Spleen (tissue), 11 donors: Measurements from ENCODE around the gene SRSF9. TPM values are rescaled to one million over a fixed set of nuclear protein-coding genes. Genes with fewer than 3 reads are reported as not detected.

ENCODE experiments used
- DNase-seq: peaks from one replicate; pipeline ENCODE4 v3.0.0-alpha.2; 2020
- H3K27ac ChIP-seq, 8 donors: fragments of 200-600 bp; sonication (generic) in 7 of 8; 1 replicate in 4 of 8; 2 replicates in 4 of 8; pipeline versions ENCODE4 v1.5.0 to v1.8.0; 2016 to 2021; ENCODE audit warnings: inconsistent platforms in 4 of 8, mild to moderate bottlenecking in 4 of 8, moderate library complexity in 1 of 8
- H3K27me3 ChIP-seq, 7 donors: fragments of 200-600 bp; sonication (generic) in 6 of 7; replicated peaks in 1 of 7; 1 replicate in 4 of 7; 2 replicates in 3 of 7; pipeline versions ENCODE4 v1.5.0 to v1.8.0; 2016 to 2021; ENCODE audit warnings: inconsistent platforms in 3 of 7, mild to moderate bottlenecking in 1 of 7
- H3K36me3 ChIP-seq, 6 donors: fragments of 200-600 bp; sonication (generic) in 5 of 6; 1 replicate in 4 of 6; 2 replicates in 2 of 6; pipeline versions ENCODE4 v1.5.0 to v1.8.0; 2016 to 2021; ENCODE audit warnings: inconsistent platforms in 2 of 6
- H3K4me1 ChIP-seq, 6 donors: fragments of 200-600 bp; sonication (generic) in 5 of 6; 1 replicate in 3 of 6; 2 replicates in 3 of 6; pipeline versions ENCODE4 v1.5.0 to v1.8.0; 2016 to 2021; ENCODE audit warnings: inconsistent platforms in 3 of 6
- H3K4me3 ChIP-seq, 8 donors: fragments of 200-600 bp; sonication (generic) in 7 of 8; 1 replicate in 4 of 8; 2 replicates in 4 of 8; pipeline versions ENCODE4 v1.5.0 to v1.8.0; 2016 to 2021; ENCODE audit warnings: inconsistent platforms in 4 of 8, mild to moderate bottlenecking in 4 of 8, moderate library complexity in 2 of 8
- H3K9me3 ChIP-seq, 8 donors: fragments of 200-600 bp; sonication (generic) in 7 of 8; 1 replicate in 4 of 8; 2 replicates in 4 of 8; pipeline versions ENCODE4 v1.5.0 to v1.8.0; 2016 to 2021; ENCODE audit warnings: inconsistent platforms in 4 of 8
- POLR2A ChIP-seq, 3 donors: fragments of 450-650 bp; IDR thresholded peaks; one replicate each; pipeline ENCODE4 v1.5.1; 2017; ENCODE audit warnings: antibody characterized with exemption in 3 of 3, mild to moderate bottlenecking in 1 of 3
- POLR2AphosphoS5 ChIP-seq, 3 donors: sonication (generic); formaldehyde crosslinking; IDR thresholded peaks; one replicate each; pipeline ENCODE4 v1.5.1; 2017; ENCODE audit warnings: antibody characterized with exemption in 3 of 3
- WGBS, 5 donors: extraction: QIAGEN DNeasy Blood & Tissue Kit in 3 of 5; methylation state at CpG; one replicate each; pipeline versions ENCODE4 v1.1.5 to v1.1.7; 2013 to 2018; 5-methylcytosine and 5-hydroxymethylcytosine counted together
- intact Hi-C: fragments of 100-400 bp; cut with DNase I; formaldehyde crosslinking; loops from one replicate; pipeline ENCODE4 v1.15.0; 2023; ENCODE audit warnings: low total_unique reads
- polyA plus RNA-seq, 3 donors: library from polyadenylated mRNA; stranded (reverse); fragments of 200-250 nt; gene quantifications; one replicate each; pipeline ENCODE4 v1.2.1, GENCODE V29; 2013
- total RNA-seq, 7 donors: library from RNA; depleted of rRNA in 3 of 7; stranded (reverse); fragments of >200 nt in 3 of 7; fragmentation: NEBNext Ultra II Directional in 4 of 7; extraction: Animal tissue kit (Norgen Biotek cat#: 25700) in 4 of 7; gene quantifications; one replicate each; pipeline versions ENCODE4 v1.1.0 to v1.2.1, GENCODE V29; 2016 to 2021
- TF ChIP-seq, protein P1 (sequence below), 11 experiments: fragments of 200-600 bp in 7 of 11; fragments of 450-650 bp in 4 of 11; sonication (generic) in 4 of 11; IDR thresholded peaks in 8 of 11; conservative IDR thresholded peaks in 3 of 11; 1 replicate in 7 of 11; 2 replicates in 4 of 11; pipeline versions ENCODE4 v1.4.0 to v1.8.0; 2016 to 2021; ENCODE audit warnings: antibody characterized with exemption in 11 of 11, inconsistent platforms in 4 of 11, mild to moderate bottlenecking in 1 of 11
- donor health status: healthy with polysubstance abuse.
- donor health status: DM: no; HTN: no; CAD: no; lungs with moderate emphysema.
- donor health status: DM: no; HTN: no; CAD: no.
- donor health status: Bipolar disorder and iron deficiency.
- donor health status: healthy.
- donor health status: DM: no; HTN: no; CAD: no.
- donor health status: DM: yes; HTN: yes; CAD: no.

The SRSF9 gene
- total and polyA plus RNA-seq, 10 donors: 107 to 166 (median 143) TPM

DNA sequence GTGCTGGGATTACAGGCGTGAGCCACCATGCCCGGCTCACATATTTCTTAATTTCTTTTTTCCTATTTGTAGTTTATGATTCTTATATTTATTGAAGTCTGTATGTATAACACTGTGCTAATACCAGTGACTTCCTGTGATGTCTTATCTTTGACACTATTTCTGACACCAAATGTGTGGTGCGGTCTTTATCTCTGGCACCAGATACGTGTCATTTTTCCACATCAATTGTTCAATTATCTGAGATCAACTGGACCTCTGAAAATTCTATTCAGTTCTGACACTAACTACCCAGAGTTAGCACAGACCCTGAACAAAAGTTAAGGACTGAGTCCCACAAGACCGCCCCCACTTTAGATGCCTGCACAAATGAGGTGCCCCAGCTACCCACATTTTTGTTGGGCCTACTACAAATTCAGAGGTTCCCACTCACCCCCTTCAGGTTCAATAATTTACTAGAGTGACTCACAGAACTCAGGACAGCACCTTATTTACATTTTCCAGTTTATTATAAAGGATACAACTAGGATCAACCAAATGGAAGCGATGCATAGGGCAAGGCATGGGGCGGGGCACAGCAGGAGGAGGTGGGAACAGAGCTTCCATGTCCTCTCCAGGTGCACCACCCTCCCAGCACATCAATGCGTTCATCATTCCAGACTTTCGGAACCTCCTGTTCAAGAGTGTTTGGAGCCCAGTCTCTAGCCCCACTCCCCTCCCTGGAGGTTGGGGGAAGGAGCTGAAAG, 11.6 kb upstream of the SRSF9 start:
- Histone ChIP-seq H3K36me3 (peaks cover 0 to 10% (median 0%) of the 10 kb centered on the region in 6 donors), H3K4me1 (peaks cover 0 to 26% (median under 1%) of the 10 kb centered on the region in 6 donors), H3K9me3 (no peaks in the 10 kb centered on the region), H3K27ac (peak overlapping the region in 5 of 8 donors; percentile 22 to 72 (median 62)), H3K27me3 (no peaks in the 10 kb centered on the region), H3K4me3 (no peak overlapping the region)
- TF ChIP-seq POLR2A (IDR thresholded peaks at IDR 0.05): no peak
- TF ChIP-seq POLR2AphosphoS5 (IDR thresholded peaks at IDR 0.05): no peak
- TF ChIP-seq, protein P1, sequence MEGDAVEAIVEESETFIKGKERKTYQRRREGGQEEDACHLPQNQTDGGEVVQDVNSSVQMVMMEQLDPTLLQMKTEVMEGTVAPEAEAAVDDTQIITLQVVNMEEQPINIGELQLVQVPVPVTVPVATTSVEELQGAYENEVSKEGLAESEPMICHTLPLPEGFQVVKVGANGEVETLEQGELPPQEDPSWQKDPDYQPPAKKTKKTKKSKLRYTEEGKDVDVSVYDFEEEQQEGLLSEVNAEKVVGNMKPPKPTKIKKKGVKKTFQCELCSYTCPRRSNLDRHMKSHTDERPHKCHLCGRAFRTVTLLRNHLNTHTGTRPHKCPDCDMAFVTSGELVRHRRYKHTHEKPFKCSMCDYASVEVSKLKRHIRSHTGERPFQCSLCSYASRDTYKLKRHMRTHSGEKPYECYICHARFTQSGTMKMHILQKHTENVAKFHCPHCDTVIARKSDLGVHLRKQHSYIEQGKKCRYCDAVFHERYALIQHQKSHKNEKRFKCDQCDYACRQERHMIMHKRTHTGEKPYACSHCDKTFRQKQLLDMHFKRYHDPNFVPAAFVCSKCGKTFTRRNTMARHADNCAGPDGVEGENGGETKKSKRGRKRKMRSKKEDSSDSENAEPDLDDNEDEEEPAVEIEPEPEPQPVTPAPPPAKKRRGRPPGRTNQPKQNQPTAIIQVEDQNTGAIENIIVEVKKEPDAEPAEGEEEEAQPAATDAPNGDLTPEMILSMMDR (IDR thresholded peaks at IDR 0.05 in 8 of 11, conservative IDR thresholded peaks at IDR 0.05 in 3 of 11): no peak
- intact Hi-C loops: no loop called here
- no peak for DNase-seq
- 86 to 95% (median 91%) methylated on average over 9 of the region's 9 CpGs for WGBS, 5 donors

DNA sequence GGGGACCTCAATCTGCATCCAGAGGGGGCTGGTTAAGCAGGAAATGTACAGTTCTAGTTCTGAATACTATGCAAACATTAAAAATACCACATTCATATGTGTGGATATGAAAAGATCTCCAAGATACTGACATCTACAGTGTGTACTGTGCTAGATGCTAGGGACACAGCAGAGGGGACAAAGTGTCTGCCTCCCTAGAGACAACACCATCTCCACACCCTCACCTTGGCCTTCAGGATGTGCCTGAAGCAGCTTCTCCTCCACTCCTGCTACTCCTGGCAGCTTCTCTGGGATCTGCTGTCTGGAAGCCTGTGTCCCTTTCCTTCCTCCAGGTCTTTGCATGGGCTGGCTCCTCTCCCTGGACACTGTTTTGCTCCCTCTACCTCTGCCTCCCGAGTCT, 10.7 kb upstream of the SRSF9 start:
- WGBS, 5 donors: 76 to 85% (median 83%) methylated on average over 1 of the region's 1 CpG
- no peak for DNase-seq
- Histone ChIP-seq H3K9me3 (no peaks in the 10 kb centered on the region), H3K27me3 (no peaks in the 10 kb centered on the region), H3K4me3 (no peak overlapping the region), H3K27ac (peak overlapping the region in 6 of 8 donors; percentile 5 to 72 (median 54)), H3K4me1 (peaks cover 0 to 32% (median 3%) of the 10 kb centered on the region in 6 donors), H3K36me3 (peaks cover 0 to 10% (median 0%) of the 10 kb centered on the region in 6 donors)
- intact Hi-C loops: no loop called here
- TF ChIP-seq, protein P1 (IDR thresholded peaks at IDR 0.05 in 8 of 11, conservative IDR thresholded peaks at IDR 0.05 in 3 of 11): no peak
- no peak for TF ChIP-seq POLR2AphosphoS5 (IDR thresholded peaks at IDR 0.05)
- no peak for TF ChIP-seq POLR2A (IDR thresholded peaks at IDR 0.05)

DNA sequence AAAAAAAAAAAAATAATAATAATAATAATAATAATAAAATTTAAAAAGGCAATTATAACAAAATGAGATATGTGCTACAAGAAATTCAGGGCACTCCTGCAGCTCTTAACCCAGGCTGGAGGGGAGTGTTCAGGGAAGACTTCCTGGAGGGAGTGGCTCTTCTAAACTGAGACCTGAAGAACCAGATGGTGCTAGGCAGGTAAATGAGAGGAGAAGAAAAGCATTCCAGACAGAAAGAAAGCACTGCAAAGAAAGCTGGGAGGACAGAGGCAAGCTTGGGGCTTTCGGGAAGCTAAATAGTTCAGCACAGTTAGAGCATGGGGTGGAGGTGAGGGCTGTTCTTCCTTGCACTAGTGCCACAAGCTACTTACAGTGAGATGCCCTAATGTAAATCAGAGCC, 9.9 kb upstream of the SRSF9 start:
- Histone ChIP-seq H3K36me3 (peaks cover 0 to 10% (median 0%) of the 10 kb centered on the region in 6 donors), H3K9me3 (no peaks in the 10 kb centered on the region), H3K4me1 (peaks cover 0 to 40% (median 9%) of the 10 kb centered on the region in 6 donors), H3K27me3 (no peaks in the 10 kb centered on the region), H3K27ac (peak overlapping the region in 2 of 8 donors; percentile 63 to 72), H3K4me3 (no peak overlapping the region)
- 92 to 96% (median 95%) methylated on average over 1 of the region's 1 CpG for WGBS, 5 donors
- intact Hi-C loops: no loop called here
- TF ChIP-seq POLR2A (IDR thresholded peaks at IDR 0.05) (no peak), POLR2AphosphoS5 (IDR thresholded peaks at IDR 0.05) (no peak)
- TF ChIP-seq, protein P1 (IDR thresholded peaks at IDR 0.05 in 8 of 11, conservative IDR thresholded peaks at IDR 0.05 in 3 of 11): no peak
- no peak for DNase-seq

DNA sequence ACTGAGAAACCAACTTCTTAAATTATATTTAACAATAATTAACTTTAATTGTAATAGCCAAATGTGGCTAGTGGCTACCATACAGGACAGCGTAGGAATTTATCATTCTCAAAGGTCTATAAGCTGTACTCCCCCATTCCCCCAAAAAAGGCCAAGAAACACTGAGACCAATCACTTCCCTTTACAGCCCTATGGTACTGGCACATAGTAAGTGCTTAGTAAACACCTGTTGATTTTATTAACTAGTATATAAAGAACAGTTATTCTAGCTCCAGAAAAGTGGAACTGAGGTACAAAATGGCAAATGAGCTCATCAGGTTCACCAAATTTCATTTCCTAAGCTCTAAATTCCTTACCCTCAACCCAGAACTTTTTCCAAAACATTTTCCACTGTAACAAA, 6.1 kb upstream of the SRSF9 start:
- Histone ChIP-seq H3K27me3 (no peaks in the 10 kb centered on the region), H3K4me3 (no peak overlapping the region), H3K4me1 (peaks cover 0 to 60% (median 22%) of the 10 kb centered on the region in 6 donors), H3K9me3 (no peaks in the 10 kb centered on the region), H3K27ac (no peak overlapping the region), H3K36me3 (no peaks in the 10 kb centered on the region)
- intact Hi-C loops: no loop called here
- 96 to 100% (median 98%) methylated on average over 1 of the region's 1 CpG for WGBS, 5 donors
- TF ChIP-seq POLR2AphosphoS5 (IDR thresholded peaks at IDR 0.05) (no peak), POLR2A (IDR thresholded peaks at IDR 0.05) (no peak)
- TF ChIP-seq, protein P1 (IDR thresholded peaks at IDR 0.05 in 8 of 11, conservative IDR thresholded peaks at IDR 0.05 in 3 of 11): no peak
- no peak for DNase-seq
